Stomach (tissue), 9 donors: ENCODE data around the gene TAOK1. TPM values are rescaled to one million over a fixed set of nuclear protein-coding genes. Genes with fewer than 3 reads are reported as not detected.
"Not testable (repeated sequence)": the region's sequence is repeated elsewhere in the genome, so short reads cannot be mapped to it uniquely, and the experiment has no call there.

Source experiments
- DNase-seq, 2 donors: peaks; one replicate each; pipeline versions ENCODE4 v3.0.0 to v3.0.0-alpha.2; 2013 to 2019
- H3K27ac ChIP-seq, 5 donors: fragments of 200-600 bp in 4 of 5; sonication (generic) in 4 of 5; one replicate each; pipeline ENCODE4 v1.5.1; 2013 to 2019; ENCODE audit warnings: mild to moderate bottlenecking in 1 of 5, moderate library complexity in 1 of 5
- H3K27me3 ChIP-seq, 3 donors: fragments of 200-600 bp; sonication (generic); one replicate each; pipeline ENCODE4 v1.5.1; 2017 to 2019; ENCODE audit warnings: mixed run types in 1 of 3
- H3K36me3 ChIP-seq, 4 donors: fragments of 200-600 bp; sonication (generic); 1 replicate in 3 of 4; 2 replicates in 1 of 4; pipeline ENCODE4 v1.5.1; 2016 to 2019
- H3K4me1 ChIP-seq, 4 donors: fragments of 200-600 bp; sonication (generic); one replicate each; pipeline ENCODE4 v1.5.1; 2016 to 2019
- H3K4me3 ChIP-seq, 4 donors: fragments of 200-600 bp; sonication (generic) in 3 of 4; one replicate each; pipeline ENCODE4 v1.5.1; 2016 to 2019; ENCODE audit warnings: mild to moderate bottlenecking in 1 of 4
- H3K9me3 ChIP-seq, 4 donors: fragments of 200-600 bp; sonication (generic); one replicate each; pipeline ENCODE4 v1.5.1; 2016 to 2019
- CTCF ChIP-seq, 7 experiments: fragments of 450-650 bp in 4 of 7; fragments of 200-600 bp in 3 of 7; sonication (generic) in 3 of 7; IDR thresholded peaks; one replicate each; pipeline ENCODE4 v1.5.1; 2016 to 2019; ENCODE audit warnings: antibody characterized with exemption in 7 of 7, control low read depth in 2 of 7, mild to moderate bottlenecking in 1 of 7
- EP300 ChIP-seq: sonication (generic); formaldehyde crosslinking; IDR thresholded peaks from one replicate; pipeline ENCODE4 v1.6.1; 2017; ENCODE audit warnings: antibody characterized with exemption
- POLR2A ChIP-seq, 4 donors: fragments of 450-650 bp; IDR thresholded peaks; one replicate each; pipeline ENCODE4 v1.6.1; 2016; ENCODE audit warnings: antibody characterized with exemption in 4 of 4, control low read depth in 2 of 4, mild to moderate bottlenecking in 1 of 4, moderate library complexity in 1 of 4
- POLR2AphosphoS5 ChIP-seq, 3 donors: sonication (generic); formaldehyde crosslinking; IDR thresholded peaks; one replicate each; pipeline ENCODE4 v1.6.1; 2016; ENCODE audit warnings: antibody characterized with exemption in 3 of 3
- WGBS, 5 donors: extraction: QIAGEN DNeasy Blood & Tissue Kit in 3 of 5; methylation state at CpG; one replicate each; pipeline versions ENCODE4 v1.1.5 to v1.1.7; 2013 to 2018; 5-methylcytosine and 5-hydroxymethylcytosine counted together
- intact Hi-C: fragments of 100-400 bp; cut with DNase I; formaldehyde crosslinking; loops from one replicate; pipeline ENCODE4 v1.15.1; 2023; ENCODE audit warnings: low total_unique reads
- polyA plus RNA-seq, 3 donors: library from polyadenylated mRNA; stranded (reverse); fragments of 200-250 nt; gene quantifications; one replicate each; pipeline ENCODE4 v1.2.3, GENCODE V29; 2013
- total RNA-seq, 5 donors: library from RNA; depleted of rRNA; stranded (reverse); fragments of >200 nt; gene quantifications; one replicate each; pipeline versions ENCODE4 v1.1.0 to v1.2.3, GENCODE V29; 2014 to 2016
- donor health status: healthy with polysubstance abuse.
- donor health status: Bipolar disorder and iron deficiency.
- donor health status: healthy.

The TAOK1 gene
- total and polyA plus RNA-seq, 8 donors, result 4.4 to 230 (median 44.7) TPM

GRCh38 chr17:29557739-29558116, 167.6 kb downstream of the TAOK1 start:
- H3K4me3 ChIP-seq, result no peak overlapping the region
- intact Hi-C loops, result no loop called here
- no peak for DNase-seq

GRCh38 chr17:29558139-29558538, 168.0 kb downstream of the TAOK1 start:
- intact Hi-C loops, H3K27me3 ChIP-seq, H3K9me3 ChIP-seq, DNase-seq, H3K27ac ChIP-seq, H3K4me3 ChIP-seq: not testable (repeated sequence)
- H3K36me3 ChIP-seq, result peaks cover 0 to 19% (median 14%) of the 10 kb centered on the region in 4 donors
- 93 to 99% (median 98%) methylated on average over 5 of the region's 5 CpGs for WGBS, 5 donors
- H3K4me1 ChIP-seq, result peaks cover 0 to 50% (median 24%) of the 10 kb centered on the region in 4 donors

More at GRCh38 chr17:29557739-29558116, 167.6 kb downstream of the TAOK1 start:
- Histone ChIP-seq H3K9me3 (no peaks in the 10 kb centered on the region), H3K27ac (no peak overlapping the region), H3K27me3 (no peaks in the 10 kb centered on the region), H3K4me1 (peaks cover 0 to 46% (median 22%) of the 10 kb centered on the region in 4 donors), H3K36me3 (peaks cover 0 to 16% (median 13%) of the 10 kb centered on the region in 4 donors)
- TF ChIP-seq POLR2AphosphoS5 (IDR thresholded peaks at IDR 0.05) (no peak), CTCF (IDR thresholded peaks at IDR 0.05) (no peak), POLR2A (IDR thresholded peaks at IDR 0.05) (no peak), EP300 (no peak)

- H3K27me3 ChIP-seq, result no peaks in the 10 kb centered on the region
- peaks cover 2 to 57% (median 31%) of the 10 kb centered on the region in 4 donors for H3K4me1 ChIP-seq
- no peak for DNase-seq
- 83 to 95% (median 89%) methylated on average over 2 of the region's 2 CpGs for WGBS, 5 donors
- TF ChIP-seq POLR2AphosphoS5 (IDR thresholded peaks at IDR 0.05) (no peak), POLR2A (IDR thresholded peaks at IDR 0.05) (no peak), CTCF (IDR thresholded peaks at IDR 0.05) (no peak), EP300 (no peak)
- peak overlapping the region in 1 of 5 donors; percentile 49 for H3K27ac ChIP-seq
- no peaks in the 10 kb centered on the region for H3K9me3 ChIP-seq
- no peak overlapping the region for H3K4me3 ChIP-seq
- intact Hi-C loops, result no loop called here
- H3K36me3 ChIP-seq, result peaks cover 0 to 19% (median 14%) of the 10 kb centered on the region in 4 donors
Measured at GRCh38 chr17:29559640-29560039, 169.5 kb downstream of the TAOK1 start.

GRCh38 chr17:29560316-29560715, 170.2 kb downstream of the TAOK1 start:
- Histone ChIP-seq H3K4me1 (peaks cover 8 to 64% (median 38%) of the 10 kb centered on the region in 4 donors), H3K4me3 (no peak overlapping the region), H3K27me3 (no peaks in the 10 kb centered on the region), H3K9me3 (no peaks in the 10 kb centered on the region), H3K36me3 (peaks cover 0 to 19% (median 14%) of the 10 kb centered on the region in 4 donors), H3K27ac (peak overlapping the region in 2 of 5 donors; percentile 20 to 49)
- intact Hi-C loops, result no loop called here
- no peak for TF ChIP-seq EP300
- peak in 1 of 2 donors; percentile 28 for DNase-seq
- WGBS, 5 donors, result 78 to 93% (median 87%) methylated on average over 6 of the region's 6 CpGs

GRCh38 chr17:29561554-29562517, 171.7 kb downstream of the TAOK1 start:
- Histone ChIP-seq H3K27me3 (no peaks in the 10 kb centered on the region), H3K4me1 (peaks cover 19 to 66% (median 44%) of the 10 kb centered on the region in 4 donors), H3K27ac (peak overlapping the region in 3 of 5 donors; percentile 47 to 57 (median 54)), H3K4me3 (no peak overlapping the region), H3K36me3 (peaks cover 0 to 19% (median 14%) of the 10 kb centered on the region in 4 donors), H3K9me3 (no peaks in the 10 kb centered on the region)
- 69 to 75% (median 73%) methylated on average over 13 to 17 of the region's 17 CpGs for WGBS, 5 donors
- DNase-seq, result peak in 1 of 2 donors; percentile 54
- no peak for TF ChIP-seq EP300
- TF ChIP-seq POLR2A (IDR thresholded peaks at IDR 0.05), result no peak
- TF ChIP-seq POLR2AphosphoS5 (IDR thresholded peaks at IDR 0.05), result no peak
- no peak for TF ChIP-seq CTCF (IDR thresholded peaks at IDR 0.05)
- intact Hi-C loops, result no loop called here
